Stimulated activated effector memory CD8-positive, alpha-beta T cell treated with anti-CD3 and anti-CD28 coated beads, Interleukin-12 subunit alpha, Interleukin-12 subunit beta, amount 100 ng/mL, for 72 hours (primary cell): ENCODE results near the gene TSBP1.
A peak's percentile ranks its signal among the peaks of the same experiment; 100 is the strongest.
"Not testable (repeated sequence)": the region's sequence is repeated elsewhere in the genome, so short reads cannot be mapped to it uniquely, and the experiment has no call there.

ENCODE experiments used
- ATAC-seq: fragments of 150-1000 bp; cut with Tn5 transposase; 2 replicates; pipeline ENCODE4 v1.10.0; 2021
- DNase-seq, 2 donors: peaks; one replicate each; pipeline ENCODE4 v3.0.0; 2021 to 2022; ENCODE audit warnings: low spot score in 2 of 2
- H3K27ac Mint-ChIP-seq: one replicate; pipeline ENCODE4 v1.8.0; 2022; ENCODE audit warnings: mild to moderate bottlenecking, mixed read lengths
- H3K36me3 Mint-ChIP-seq: one replicate; pipeline ENCODE4 v1.8.0; 2022; ENCODE audit warnings: mild to moderate bottlenecking, mixed read lengths
- H3K4me1 Mint-ChIP-seq: one replicate; pipeline ENCODE4 v1.8.0; 2022; ENCODE audit warnings: mixed read lengths
- H3K4me3 Mint-ChIP-seq: one replicate; pipeline ENCODE4 v1.8.0; 2022; ENCODE audit warnings: mild to moderate bottlenecking, mixed read lengths
- H3K9me3 Mint-ChIP-seq: one replicate; pipeline ENCODE4 v1.8.0; 2022; ENCODE audit warnings: mixed read lengths

The TSBP1 gene

DNA sequence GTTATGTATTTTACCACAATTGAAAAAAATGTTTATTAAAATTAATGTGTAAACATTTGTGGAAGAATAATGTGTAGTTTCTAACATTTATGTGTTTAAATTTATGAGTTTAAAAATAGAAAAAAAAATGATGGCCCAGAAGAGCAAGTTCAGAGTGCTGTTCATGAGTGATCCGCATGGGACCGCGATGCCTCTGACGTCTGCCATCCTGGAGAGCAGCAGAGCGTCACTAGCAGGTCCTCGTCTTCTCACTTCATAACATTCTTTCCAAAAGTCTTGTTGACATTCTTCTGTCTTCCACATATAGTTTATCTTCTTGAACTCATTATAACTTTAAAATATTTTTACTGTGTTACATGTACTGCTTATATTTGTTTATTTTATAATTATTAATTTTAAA, 19.8 kb upstream of the TSBP1 start:
- H3K36me3 Mint-ChIP-seq, result no peaks in the 10 kb centered on the region
- no peaks in the 10 kb centered on the region for H3K4me1 Mint-ChIP-seq
- ATAC-seq (no peak), DNase-seq (no peak)
- no peak overlapping the region for H3K27ac Mint-ChIP-seq
- H3K4me3 Mint-ChIP-seq, result no peak overlapping the region
- no peaks in the 10 kb centered on the region for H3K9me3 Mint-ChIP-seq

DNA sequence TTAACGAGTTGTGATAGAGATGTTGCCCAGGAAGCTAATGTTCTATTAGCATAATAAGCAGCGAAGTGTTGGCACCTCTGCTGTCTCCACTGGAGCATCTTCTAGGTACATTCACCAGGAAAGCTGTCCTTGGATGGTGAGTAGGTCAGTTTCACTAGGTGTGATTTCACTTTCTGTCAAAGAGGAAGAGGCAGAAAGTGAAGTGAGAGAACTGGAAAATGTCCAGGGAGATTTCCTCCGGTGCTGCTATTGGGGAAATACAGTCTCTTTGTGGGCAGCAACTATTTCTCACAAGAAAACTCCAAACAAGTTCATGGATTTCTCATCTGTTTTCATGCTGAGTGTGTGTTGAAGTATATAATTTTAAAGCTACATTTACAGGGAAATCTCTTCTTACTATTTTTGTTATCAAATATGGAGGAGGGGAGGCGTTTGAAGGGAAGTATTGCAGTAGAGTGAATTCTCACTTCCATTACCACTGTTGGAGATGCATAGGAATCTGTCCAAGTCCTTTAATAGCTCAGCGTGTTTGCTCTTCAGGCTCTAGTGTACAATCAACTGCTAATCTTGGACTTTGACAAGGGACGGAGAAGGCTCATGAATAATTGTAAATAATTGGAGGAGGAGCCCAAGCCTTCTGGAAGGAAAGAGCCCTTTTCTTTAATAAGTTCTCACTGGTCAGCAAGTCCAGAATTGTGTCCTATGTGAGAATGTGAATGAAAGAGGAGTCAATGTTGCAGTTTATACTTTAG, 16.1 kb upstream of the TSBP1 start:
- no peak overlapping the region for H3K27ac Mint-ChIP-seq
- no peak for ATAC-seq

DNA sequence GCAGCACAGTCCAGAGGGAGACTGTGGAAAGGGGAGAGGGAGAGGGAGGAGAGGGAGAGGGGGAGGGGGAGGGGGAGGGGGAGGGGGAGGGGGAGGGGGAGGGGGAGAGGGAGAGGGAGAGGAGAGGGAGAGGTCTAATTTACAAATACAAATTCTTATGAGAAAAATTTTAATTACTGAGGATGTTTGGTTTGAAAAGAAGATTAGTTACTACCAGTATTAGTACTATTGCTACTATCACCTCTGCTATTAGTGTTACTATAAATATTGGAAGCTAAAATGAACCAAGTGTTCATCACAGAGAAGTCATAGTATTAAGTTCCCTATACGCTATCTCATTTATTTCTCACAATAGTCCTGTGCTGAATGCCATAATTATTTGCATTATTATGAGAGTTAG, 14.3 kb upstream of the TSBP1 start:
- no peaks in the 10 kb centered on the region for H3K9me3 Mint-ChIP-seq
- H3K4me3 Mint-ChIP-seq, result no peak overlapping the region

More for the DNA sequence above, 16.1 kb upstream of the TSBP1 start:
- Mint-ChIP-seq H3K9me3 (no peaks in the 10 kb centered on the region), H3K4me1 (no peaks in the 10 kb centered on the region), H3K36me3 (no peaks in the 10 kb centered on the region), H3K4me3 (no peak overlapping the region)
- no peak for DNase-seq

DNA sequence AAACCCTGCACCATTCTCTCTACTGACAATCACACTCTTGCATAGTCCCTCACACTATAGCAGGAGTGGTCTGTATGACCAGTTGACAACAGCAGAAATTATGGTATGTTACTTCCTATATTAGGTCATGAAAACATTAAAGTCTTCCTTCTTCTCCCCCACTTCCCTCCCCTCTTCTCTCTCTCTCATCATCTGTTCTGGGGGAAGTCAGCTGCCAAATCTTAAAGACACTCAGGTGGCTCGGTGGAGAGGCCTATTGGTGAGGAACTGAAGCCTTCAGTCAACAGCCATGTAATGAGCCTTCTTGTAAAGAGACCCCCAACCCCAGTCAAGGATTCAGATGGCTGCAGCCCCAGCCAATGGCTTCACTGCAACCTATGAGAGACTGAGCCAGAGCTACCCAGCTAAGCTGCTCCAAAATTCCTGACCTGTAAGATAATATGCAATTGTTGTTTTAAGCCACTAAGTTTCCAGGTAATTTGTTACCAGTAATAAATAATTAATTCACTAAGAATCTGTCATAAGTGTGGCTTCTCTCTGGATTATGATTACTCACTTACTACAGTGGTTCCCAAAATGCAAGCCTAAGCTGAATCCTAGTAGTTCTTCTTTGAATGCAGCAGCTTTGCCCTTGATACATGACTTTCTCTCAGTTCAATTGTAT, 11.2 kb upstream of the TSBP1 start:
- H3K9me3 Mint-ChIP-seq, result no peaks in the 10 kb centered on the region

More for the DNA sequence above, 14.3 kb upstream of the TSBP1 start:
- Mint-ChIP-seq H3K27ac (no peak overlapping the region), H3K4me1 (no peaks in the 10 kb centered on the region), H3K36me3 (no peaks in the 10 kb centered on the region)
- DNase-seq, result no peak
- ATAC-seq, result no peak

DNA sequence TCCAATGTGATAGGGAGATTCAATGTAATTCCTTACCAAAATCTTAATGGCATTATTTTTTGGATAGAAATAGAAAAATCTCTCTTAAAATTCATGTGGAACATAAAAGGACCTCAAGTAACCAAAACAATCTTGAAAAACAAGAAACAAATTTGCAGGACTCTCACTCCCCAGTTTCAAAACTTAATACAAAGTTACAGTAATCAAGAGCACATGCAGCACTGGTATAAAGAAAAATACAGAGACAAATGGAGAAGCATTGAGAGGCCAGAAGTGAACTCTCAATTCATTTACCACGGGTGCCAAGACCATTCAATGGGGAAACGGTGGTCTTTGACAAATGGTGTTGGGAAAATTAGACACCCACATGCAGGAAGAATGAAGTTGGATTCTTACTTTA, 7.8 kb upstream of the TSBP1 start:
- DNase-seq (no peak), ATAC-seq (no peak)
- no peak overlapping the region for H3K27ac Mint-ChIP-seq
- no peaks in the 10 kb centered on the region for H3K4me1 Mint-ChIP-seq
- H3K9me3 Mint-ChIP-seq, result no peaks in the 10 kb centered on the region
- H3K4me3 Mint-ChIP-seq, result no peak overlapping the region
- no peaks in the 10 kb centered on the region for H3K36me3 Mint-ChIP-seq

More for the DNA sequence above, 11.2 kb upstream of the TSBP1 start:
- no peaks in the 10 kb centered on the region for H3K4me1 Mint-ChIP-seq
- ATAC-seq, result no peak
- no peak for DNase-seq
- H3K4me3 Mint-ChIP-seq, result no peak overlapping the region
- H3K27ac Mint-ChIP-seq, result no peak overlapping the region
- H3K36me3 Mint-ChIP-seq, result no peaks in the 10 kb centered on the region

DNA sequence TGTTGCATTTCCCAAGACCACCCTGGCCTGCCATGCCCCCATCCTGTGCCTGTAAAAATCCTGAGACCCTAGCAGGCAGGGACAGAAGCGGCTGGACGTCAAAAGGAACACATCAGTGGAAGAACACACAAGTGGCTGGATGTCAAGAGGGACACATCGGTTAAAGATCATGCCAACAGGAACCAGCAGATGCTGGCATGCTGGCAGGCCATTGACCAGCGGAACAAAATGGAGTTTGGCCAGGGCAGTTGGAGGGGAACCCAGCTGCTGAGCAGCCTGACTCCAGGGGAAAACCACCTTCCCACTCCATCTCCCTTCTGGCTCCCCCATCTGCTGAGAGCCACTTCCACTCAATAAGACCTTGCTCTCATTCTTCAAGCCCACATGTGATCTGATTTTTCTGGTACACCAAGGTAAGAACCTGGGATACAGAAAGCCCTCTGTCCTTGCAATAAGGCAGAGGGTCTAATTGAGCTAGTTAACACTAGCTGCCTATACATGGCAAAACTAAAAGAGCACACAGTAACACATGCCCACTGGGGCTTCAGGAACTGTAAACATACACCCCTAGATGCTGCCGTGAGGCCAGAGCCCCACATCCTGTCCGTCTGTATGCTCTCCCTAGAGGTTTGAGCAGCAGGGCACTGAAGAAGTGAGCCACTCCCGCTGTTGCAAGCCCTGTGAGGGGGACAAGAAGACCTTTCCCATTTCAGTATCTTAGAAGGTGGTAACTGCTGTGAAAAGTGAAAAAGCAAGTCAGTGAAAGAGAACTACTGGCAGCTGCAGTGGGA, 4.2 kb upstream of the TSBP1 start:
- H3K4me1 Mint-ChIP-seq, result no peaks in the 10 kb centered on the region
- DNase-seq, result no peak
- no peak for ATAC-seq
- H3K36me3 Mint-ChIP-seq, result no peaks in the 10 kb centered on the region
- no peak overlapping the region for H3K27ac Mint-ChIP-seq
- H3K9me3 Mint-ChIP-seq, result no peaks in the 10 kb centered on the region
- no peak overlapping the region for H3K4me3 Mint-ChIP-seq

DNA sequence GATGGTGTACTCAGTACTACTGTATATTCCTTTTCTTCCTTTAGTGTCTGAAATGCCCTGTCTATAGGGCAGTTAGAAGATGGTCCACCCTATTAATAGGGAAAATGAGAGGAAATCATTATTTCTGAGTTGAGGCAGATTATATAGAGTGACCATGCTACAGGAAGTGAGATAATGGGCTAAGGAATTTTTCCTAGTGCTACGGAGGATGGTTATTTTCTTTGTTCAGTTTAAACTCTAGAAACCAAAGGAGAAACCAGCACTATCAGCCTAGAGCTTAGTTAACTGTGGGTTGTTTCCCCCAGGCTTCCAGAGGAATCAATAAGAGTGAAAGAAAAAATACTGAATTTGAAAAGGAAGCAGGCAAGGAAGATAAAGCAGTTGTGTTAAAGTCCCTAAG, 474 bp downstream of the TSBP1 start:
- Mint-ChIP-seq H3K4me3 (no peak overlapping the region), H3K4me1 (peaks cover 7% of the 10 kb centered on the region), H3K27ac (no peak overlapping the region), H3K36me3 (no peaks in the 10 kb centered on the region), H3K9me3 (no peaks in the 10 kb centered on the region)
- ATAC-seq (no peak), DNase-seq (no peak)

DNA sequence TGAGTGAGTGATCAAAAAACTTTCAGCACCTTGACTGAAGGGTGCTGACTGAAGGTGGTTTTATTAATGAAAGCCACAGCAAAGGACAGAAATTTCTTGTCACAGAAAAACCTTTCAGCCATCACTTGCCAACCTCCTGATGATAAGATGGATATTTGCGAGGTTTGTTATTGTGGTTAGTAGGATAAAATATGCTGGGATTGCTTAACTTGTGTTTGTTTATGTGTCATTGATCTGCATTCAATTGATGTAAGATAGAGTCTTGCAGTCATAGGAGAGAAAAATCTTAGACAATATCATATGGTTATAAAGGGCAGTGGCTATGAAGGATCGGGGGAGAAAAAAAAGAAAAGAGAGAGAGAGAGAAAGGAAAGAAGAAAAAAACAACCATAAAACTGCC, 1.2 kb downstream of the TSBP1 start:
- Mint-ChIP-seq H3K4me3 (no peak overlapping the region), H3K9me3 (no peaks in the 10 kb centered on the region), H3K4me1 (peaks cover 7% of the 10 kb centered on the region), H3K36me3 (no peaks in the 10 kb centered on the region), H3K27ac (no peak overlapping the region)
- no peak for ATAC-seq
- no peak for DNase-seq

DNA sequence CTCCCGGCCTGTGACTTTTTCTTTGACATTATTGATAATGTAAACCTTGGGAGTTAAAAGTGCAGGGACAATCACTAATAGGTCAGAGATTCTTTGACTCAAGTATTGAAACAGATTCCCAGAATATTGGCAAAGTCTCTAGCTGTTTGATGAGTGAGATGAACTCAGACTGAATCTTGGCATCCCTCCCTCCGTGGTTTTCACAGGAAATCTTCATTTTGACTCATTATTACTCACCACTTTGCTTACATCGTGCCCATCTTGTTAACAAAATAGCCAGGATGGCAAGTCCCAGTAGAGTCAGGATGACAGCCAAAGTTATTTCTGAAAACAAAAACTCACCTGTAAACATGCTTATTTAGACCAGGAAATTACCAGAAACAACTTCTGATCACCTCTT, 2.0 kb downstream of the TSBP1 start:
- DNase-seq (no peak), ATAC-seq (peak; percentile 64)
- Mint-ChIP-seq H3K27ac (no peak overlapping the region), H3K36me3 (no peaks in the 10 kb centered on the region), H3K9me3 (no peaks in the 10 kb centered on the region), H3K4me3 (no peak overlapping the region), H3K4me1 (peaks cover 7% of the 10 kb centered on the region)

DNA sequence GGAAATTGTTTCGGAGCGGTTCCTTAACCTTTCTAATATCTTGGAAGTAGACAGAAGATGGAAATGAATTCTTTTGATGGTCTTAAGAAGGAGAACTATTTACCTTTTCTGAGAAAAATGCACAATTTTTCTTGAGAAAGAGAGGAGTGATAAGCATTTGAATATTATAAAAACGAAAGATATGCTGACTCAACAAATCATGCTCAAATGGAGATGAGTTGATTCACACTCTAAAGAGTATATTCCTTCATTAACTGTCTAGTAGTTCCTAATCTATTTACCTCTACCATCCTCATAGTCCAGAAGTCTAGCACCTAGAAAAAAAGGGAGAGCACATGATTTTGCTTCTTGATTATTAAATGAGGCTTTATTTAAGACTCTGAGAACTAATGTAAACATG, 4.1 kb downstream of the TSBP1 start:
- ATAC-seq (no peak), DNase-seq (no peak)
- H3K27ac Mint-ChIP-seq, result no peak overlapping the region
- H3K4me3 Mint-ChIP-seq, result no peak overlapping the region
- no peaks in the 10 kb centered on the region for H3K36me3 Mint-ChIP-seq
- H3K9me3 Mint-ChIP-seq, result no peaks in the 10 kb centered on the region
- peaks cover 7% of the 10 kb centered on the region for H3K4me1 Mint-ChIP-seq

DNA sequence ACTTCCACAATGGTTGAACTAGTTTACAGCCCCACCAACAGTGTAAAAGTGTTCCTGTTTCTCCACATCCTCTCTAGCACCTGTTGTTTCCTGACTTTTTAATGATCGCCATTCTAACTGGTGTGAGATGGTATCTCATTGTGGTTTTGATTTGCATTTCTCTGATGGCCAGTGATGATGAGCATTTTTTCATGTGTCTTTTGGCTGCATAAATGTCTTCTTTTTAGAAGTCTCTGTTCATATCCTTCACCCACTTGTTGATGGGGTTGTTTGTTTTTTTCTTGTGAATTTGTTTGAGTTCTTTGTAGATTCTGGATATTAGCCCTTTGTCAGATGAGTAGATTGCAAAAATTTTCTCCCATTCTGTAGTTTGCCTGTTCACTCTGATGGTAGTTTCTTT, 12.5 kb downstream of the TSBP1 start:
- H3K4me3 Mint-ChIP-seq, H3K36me3 Mint-ChIP-seq, DNase-seq, ATAC-seq, H3K4me1 Mint-ChIP-seq, H3K27ac Mint-ChIP-seq, H3K9me3 Mint-ChIP-seq: not testable (repeated sequence)

DNA sequence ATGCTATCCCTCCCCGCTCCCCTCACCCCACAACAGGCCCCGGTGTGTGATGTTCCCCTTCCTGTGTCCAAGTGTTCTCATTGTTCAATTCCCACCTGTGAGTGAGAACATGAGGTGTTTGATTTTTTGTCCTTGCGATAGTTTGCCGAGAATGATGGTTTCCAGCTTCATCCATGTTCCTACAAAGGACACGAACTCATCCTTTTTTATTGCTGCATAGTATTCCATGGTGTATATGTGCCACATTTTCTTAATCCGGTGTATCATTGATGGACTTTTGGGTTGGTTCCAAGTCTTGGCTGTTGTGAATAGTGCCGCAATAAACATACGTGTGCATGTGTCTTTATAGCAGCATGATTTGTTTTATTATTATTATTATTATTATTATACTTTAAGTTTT, 13.2 kb downstream of the TSBP1 start:
- not testable (repeated sequence) for H3K27ac Mint-ChIP-seq, DNase-seq, H3K4me3 Mint-ChIP-seq, ATAC-seq, H3K4me1 Mint-ChIP-seq, H3K9me3 Mint-ChIP-seq, H3K36me3 Mint-ChIP-seq

DNA sequence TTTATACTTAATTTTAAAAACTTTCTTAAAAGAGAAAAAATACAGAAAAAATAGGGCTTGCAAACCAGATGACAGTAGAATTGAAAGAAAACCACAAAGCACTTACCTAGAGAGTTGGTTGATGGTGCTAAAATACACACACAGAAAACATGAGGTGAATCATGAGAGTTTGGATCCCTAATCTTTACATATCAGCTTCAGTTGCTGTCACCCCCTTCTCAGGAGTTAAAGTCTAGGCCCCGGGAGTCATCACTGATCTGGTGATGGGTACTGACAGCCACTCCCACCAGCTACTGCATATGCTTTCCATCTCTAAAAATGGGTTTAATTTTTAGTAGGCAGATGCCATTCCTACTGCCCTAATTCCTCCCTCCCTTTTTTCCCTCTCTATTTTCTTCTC, 16.7 kb downstream of the TSBP1 start:
- Mint-ChIP-seq H3K36me3 (no peaks in the 10 kb centered on the region), H3K9me3 (no peaks in the 10 kb centered on the region), H3K27ac (no peak overlapping the region), H3K4me1 (no peaks in the 10 kb centered on the region), H3K4me3 (no peak overlapping the region)
- ATAC-seq (no peak), DNase-seq (no peak)

DNA sequence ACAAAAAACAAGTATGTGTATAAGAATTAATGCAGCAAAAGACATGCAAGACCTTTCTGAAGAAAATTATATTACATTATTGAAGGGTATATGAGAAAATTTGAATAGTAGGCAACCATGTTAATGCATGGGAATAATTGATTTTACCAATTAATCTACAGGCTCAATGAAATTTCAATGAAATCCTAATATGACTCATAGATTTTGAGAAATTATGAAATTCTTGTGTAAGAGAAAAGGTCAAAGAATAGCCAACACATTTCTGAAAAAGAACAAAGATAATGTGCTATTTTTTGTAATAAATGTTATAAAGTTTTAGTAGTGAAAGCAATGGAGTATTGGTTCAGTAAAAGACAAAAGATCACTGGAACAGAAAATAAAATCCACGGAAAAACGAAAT, 18.4 kb downstream of the TSBP1 start:
- H3K27ac Mint-ChIP-seq, result no peak overlapping the region
- H3K36me3 Mint-ChIP-seq, result no peaks in the 10 kb centered on the region
- H3K4me3 Mint-ChIP-seq, result no peak overlapping the region
- H3K9me3 Mint-ChIP-seq, result no peaks in the 10 kb centered on the region
- no peaks in the 10 kb centered on the region for H3K4me1 Mint-ChIP-seq
- DNase-seq, result no peak
- ATAC-seq, result no peak

DNA sequence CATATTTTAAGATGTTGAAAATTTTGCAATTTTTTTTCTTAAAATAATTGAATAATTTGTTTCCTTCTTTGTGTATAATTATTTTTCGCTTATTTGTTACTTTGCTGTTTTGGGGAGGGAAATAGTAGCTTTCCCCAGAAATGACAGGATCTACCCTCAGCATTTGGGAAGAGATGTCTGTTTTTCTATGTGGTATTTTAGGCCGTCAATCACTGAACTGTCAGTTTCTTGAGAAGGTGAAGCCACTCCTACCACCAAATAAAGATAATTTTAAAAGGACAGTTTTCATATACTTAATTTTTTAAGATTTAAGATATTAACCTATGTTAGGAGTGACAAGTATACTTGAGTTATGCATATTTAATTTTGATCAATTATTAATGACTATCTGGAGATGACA, 31.5 kb downstream of the TSBP1 start:
- Mint-ChIP-seq H3K27ac (no peak overlapping the region), H3K36me3 (no peaks in the 10 kb centered on the region), H3K4me3 (no peak overlapping the region), H3K9me3 (no peaks in the 10 kb centered on the region), H3K4me1 (no peaks in the 10 kb centered on the region)
- DNase-seq (no peak), ATAC-seq (no peak)
